Neural cell (in vitro differentiated cells): ENCODE measurements around the gene PLXNA2.

ENCODE experiments used
- EP300 ChIP-seq: fragments of 450-650 bp; conservative IDR thresholded peaks from 2 replicates; pipeline ENCODE4 v1.6.1; 2014; ENCODE audit warnings: antibody characterized with exemption, mild to moderate bottlenecking, moderate library complexity; ENCODE audit not compliant: poor library complexity, severe bottlenecking
- EZH2 ChIP-seq: fragments of 200-600, 300-800 bp; shearing (Covaris generic), sonication (generic); IDR thresholded peaks from 2 replicates; pipeline ENCODE4 v1.6.1; 2014; ENCODE audit warnings: antibody characterized with exemption, low read length, borderline replicate concordance, mild to moderate bottlenecking; ENCODE audit not compliant: insufficient read depth, poor library complexity, severe bottlenecking
- MXI1 ChIP-seq: fragments of 450-650 bp; conservative IDR thresholded peaks from 2 replicates; pipeline ENCODE4 v1.6.1; 2014; ENCODE audit warnings: antibody characterized with exemption, mild to moderate bottlenecking; ENCODE audit not compliant: poor library complexity, severe bottlenecking
- POLR2AphosphoS5 ChIP-seq: IDR thresholded peaks from 2 replicates; pipeline ENCODE4 v1.6.1; 2012
- RAD21 ChIP-seq: fragments of 450-650 bp; conservative IDR thresholded peaks from 2 replicates; pipeline ENCODE4 v1.6.1; 2014; ENCODE audit warnings: antibody characterized with exemption, mild to moderate bottlenecking, moderate library complexity
- TF ChIP-seq, protein P1 (sequence below): fragments of 450-650 bp; IDR thresholded peaks from 2 replicates; pipeline ENCODE4 v1.5.1; 2014; ENCODE audit warnings: antibody characterized with exemption, mild to moderate bottlenecking, moderate library complexity; ENCODE audit not compliant: poor library complexity, severe bottlenecking

DNA sequence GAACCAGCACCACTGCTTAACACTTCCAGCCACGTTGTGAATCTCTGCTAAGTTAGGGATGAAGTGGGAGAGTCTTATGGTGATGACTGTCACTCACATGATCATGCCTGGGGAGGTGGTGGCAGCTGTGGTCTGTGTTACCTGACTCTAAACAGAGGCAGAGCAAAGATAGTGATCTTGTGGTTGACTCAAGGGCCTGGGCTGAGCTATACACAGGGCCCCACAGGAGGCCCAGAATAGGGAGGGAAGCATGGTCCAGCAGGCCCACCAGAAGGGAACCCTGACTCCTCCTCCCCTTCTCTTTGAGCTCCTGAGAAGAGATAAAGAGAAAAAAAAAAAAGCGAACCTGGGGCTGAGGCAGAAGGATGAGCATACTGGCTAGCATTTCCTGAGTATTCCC, 55.0 kb downstream of the PLXNA2 start:
- no peak for TF ChIP-seq EZH2
- TF ChIP-seq, protein P1, sequence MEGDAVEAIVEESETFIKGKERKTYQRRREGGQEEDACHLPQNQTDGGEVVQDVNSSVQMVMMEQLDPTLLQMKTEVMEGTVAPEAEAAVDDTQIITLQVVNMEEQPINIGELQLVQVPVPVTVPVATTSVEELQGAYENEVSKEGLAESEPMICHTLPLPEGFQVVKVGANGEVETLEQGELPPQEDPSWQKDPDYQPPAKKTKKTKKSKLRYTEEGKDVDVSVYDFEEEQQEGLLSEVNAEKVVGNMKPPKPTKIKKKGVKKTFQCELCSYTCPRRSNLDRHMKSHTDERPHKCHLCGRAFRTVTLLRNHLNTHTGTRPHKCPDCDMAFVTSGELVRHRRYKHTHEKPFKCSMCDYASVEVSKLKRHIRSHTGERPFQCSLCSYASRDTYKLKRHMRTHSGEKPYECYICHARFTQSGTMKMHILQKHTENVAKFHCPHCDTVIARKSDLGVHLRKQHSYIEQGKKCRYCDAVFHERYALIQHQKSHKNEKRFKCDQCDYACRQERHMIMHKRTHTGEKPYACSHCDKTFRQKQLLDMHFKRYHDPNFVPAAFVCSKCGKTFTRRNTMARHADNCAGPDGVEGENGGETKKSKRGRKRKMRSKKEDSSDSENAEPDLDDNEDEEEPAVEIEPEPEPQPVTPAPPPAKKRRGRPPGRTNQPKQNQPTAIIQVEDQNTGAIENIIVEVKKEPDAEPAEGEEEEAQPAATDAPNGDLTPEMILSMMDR: no peak
- TF ChIP-seq POLR2AphosphoS5: no peak
- no peak for TF ChIP-seq MXI1
- no peak for TF ChIP-seq EP300
- no peak for TF ChIP-seq RAD21
